ENCODE results near the gene CAPN15.

GRCh38 chr16:515175-515938, 12.2 kb upstream of the CAPN15 start:
- no peak for TF ChIP-seq CTCF (IDR thresholded peaks at IDR 0.05; ENCODE audit: insufficient read depth, low read length)
- no peak for TF ChIP-seq GABPA (IDR thresholded peaks at IDR 0.05; ENCODE audit: low read depth)
- no peak for TF ChIP-seq POLR2AphosphoS5 (IDR thresholded peaks at IDR 0.05; ENCODE audit: low read depth)

All from HL-60 (cell line).